NCI-H1092 treated with DMSO at 0.1 percent for 48 hours (cell line): Measurements from ENCODE around the gene TEX12.

Experiments
- DNase-seq: peaks from one replicate; lab custom pipeline; 2025; lab: John Stamatoyannopoulos, UW

The TEX12 gene

DNA sequence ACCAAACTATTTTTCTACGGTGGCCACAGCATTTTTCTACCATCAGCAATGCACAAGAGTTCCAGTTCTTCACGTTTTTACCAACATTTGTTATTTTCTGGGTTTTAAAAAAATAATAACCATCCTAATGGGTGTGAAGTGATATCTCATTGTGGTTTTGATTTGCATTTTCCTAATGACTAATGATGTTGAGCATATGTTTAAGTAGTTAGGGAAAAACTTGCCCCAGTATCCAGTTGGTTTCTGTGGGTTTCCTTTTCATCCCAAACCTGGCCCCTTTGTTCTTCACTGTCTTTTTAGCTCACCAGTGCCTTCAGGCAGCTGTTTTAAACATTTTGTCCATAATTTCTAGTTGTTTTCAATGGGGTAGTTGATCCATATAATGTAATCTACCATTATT is 44.4 kb downstream of the TEX12 start:
- DNase-seq = no peak

DNA sequence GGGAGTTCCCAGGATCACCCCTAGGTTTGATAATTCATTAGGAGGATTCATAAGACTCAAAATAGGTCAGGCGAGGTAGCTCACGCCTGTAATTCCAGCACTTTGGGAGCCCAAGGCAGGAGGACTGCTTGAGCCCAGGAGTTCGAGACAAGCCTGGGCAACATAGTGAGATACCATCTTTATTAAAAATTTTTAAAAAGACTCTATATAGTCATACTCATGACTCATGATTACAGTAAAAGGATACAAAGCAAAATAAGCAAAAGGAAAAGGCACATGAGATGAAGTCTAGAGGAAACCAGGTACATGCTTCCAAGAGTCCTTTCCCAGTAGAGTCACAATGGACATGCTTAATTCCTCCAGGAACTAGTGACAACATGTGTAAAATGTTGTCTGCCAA is 45.1 kb downstream of the TEX12 start:
- no peak for DNase-seq

DNA sequence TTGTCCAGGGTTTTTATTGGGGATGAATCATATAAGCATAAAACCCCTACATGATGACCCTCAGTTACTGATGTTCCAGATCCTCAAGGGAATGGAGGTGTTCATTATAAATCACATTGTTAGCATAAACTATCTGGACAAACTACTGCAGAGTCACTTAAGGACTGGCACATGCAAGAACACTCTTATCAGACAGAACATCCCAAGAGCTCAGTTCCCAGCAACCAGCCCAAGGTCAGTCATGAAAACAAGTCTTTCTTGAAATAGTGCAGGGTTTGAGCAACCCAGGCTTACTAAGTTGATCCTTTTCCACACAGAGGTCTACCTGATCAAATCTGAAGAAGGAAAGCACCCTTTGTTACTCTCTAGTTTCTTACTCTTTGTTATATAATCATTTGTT is 45.5 kb downstream of the TEX12 start:
- DNase-seq = no peak

DNA sequence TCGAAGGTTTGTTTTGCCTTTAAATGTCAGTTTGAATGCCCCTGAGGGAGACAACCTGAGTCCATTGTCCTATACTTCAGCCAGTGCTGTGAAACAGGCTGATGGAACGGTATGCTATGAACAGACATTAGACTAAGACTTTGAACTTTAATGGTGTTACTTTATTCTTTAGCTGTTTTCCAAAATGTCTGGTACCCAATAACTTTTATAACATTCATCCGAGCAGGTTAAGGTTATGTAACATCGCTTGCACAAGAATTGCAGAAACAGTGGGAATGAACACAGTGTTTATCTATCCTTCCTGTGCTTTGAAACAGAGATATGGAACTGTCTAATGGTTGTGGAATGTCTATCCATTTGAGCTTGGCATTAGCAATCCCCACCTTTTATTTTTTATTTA is 46.6 kb downstream of the TEX12 start:
- DNase-seq = no peak

DNA sequence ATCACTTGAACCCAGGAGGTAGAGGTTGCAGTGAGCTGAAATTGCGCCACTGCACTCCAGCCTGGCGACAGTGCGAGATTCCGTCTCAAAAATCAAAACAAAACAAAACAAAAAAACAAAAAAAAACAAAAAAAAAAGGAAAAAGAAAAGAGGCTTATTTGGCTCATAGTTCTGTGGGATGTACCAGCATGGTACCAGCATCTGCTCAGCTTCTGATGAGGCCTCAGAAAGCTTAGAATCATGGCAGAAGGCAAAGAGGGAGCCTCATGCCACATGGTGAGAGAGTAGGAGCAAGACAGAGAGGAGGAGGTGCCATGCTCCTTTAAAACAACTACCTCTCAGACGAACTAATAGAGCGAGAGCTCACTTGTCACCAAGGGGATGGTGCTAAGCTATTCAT is 48.4 kb downstream of the TEX12 start:
- DNase-seq = no peak

DNA sequence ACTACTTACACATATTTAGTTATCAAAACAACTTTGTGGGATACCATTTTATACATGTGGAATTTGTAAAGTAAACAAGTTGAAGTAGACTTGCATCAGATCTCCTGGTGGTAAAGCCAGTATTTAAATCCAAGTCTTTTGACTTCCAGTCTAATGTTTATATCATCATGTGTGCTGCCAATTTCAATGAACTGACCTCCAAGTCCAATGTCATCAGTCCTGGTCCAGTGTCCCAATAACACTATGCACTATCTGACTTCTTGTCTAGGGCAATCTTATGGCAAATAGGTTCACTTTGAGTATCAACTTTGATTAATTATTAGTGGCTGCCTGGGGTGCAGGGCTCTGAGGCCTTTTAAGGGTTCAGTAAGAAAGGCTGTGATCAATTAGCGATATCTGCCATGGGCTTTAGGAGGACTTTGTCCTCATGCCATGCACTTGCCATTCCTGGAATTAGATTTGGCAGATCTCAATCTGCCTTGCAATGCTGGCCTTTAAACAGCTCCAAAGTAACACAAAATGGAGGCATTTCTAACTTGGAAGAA is 49.5 kb downstream of the TEX12 start:
- no peak for DNase-seq

DNA sequence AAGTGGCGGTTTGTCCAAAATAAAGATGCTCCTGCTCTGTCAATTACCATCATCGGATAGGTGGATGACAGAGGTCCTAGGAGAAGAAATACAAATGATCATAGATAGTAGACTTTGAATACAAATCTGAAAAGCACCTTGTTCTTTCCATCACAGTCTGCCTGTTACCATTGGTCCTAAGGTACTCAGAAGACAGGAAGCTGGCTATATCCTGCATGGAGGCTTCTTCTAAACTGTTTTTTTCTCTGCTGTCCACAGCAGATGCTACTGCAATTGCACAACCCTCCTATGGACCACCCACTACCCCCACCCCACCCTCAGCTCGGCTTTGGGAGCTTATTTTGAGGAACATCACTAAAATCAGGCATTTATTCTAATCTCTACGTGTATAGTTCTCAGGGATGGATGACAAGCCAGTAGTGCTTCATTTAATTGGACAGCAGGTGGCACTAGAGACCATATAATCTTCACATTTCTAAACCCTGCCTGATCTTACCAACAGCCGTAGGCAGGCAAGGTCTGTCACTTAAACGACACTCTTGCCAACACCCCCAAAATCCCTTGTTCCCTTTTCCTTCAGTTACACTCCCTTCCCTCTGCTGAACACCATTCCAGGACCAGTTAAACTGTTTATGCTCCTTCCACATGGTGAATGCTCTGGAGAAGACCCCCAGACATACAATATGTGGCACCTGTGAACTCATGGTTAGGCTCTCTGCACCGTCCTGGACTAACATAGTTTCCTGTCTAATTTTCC is 52.5 kb downstream of the TEX12 start:
- DNase-seq = peak; percentile 83

DNA sequence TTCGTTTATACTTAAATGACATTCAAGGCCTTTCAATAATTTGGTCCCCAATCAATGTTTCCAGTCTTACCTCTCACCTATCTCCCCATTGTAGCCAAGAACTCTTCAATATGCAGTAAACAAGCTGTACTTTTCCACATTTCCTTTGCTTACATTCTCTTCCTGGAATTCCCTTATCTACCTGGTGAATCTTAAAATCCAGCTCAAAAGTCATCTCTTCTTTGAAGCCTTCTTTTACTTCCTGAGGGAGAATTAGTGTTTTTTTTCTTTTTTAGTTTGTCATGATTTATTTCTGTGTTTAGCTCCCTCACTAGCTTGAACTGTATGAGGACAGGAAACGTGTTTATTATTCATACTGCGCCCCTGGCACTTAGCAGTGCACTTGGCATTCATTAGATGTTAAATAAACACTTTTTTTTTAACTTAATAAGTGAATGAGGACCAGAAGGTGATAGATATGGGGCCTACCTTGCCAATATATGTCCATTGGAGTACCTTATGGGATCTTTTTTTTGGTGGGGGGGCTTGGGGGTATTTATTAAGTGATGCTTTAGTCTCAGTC is 54.2 kb downstream of the TEX12 start:
- DNase-seq = peak; percentile 39
